ENCODE results near the gene LRP1B. TPM values are rescaled to one million over a fixed set of nuclear protein-coding genes. Genes with fewer than 3 reads are reported as not detected.

The LRP1B gene
- total and polyA plus RNA-seq, 4 donors = 0.01 to 0.84 (median 0.17) TPM

DNA sequence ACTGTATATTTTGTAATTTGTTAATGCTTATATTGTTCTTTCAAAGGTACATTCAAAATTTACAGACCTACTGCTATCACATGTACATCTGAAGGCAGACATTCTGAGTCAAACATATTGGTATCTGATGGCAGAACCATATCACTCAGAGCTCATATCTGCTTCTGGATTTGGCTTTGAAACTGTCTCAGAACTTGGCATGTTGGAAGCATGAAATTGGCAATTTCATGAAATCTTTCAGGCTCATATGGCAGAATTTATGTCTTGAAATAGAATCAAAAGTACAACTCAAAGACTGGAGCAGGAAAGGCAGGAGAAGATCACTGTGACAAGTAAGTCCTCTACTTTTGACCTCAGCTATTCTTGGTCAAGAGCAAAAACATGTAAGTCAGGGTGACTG is 202.3 kb downstream of the LRP1B start:
- Histone ChIP-seq H3K4me3 (ENCODE audit: low read depth in 1 of 3, low read length in 3 of 3) (no peak overlapping the region), H3K27ac (ENCODE audit: low read depth in 1 of 2, low read length in 2 of 2) (no peak overlapping the region), H3K36me3 (ENCODE audit: control insufficient read depth in 4 of 4, insufficient read depth in 3 of 4, low read depth in 1 of 4, low read length in 3 of 4) (no peaks in the 10 kb centered on the region), H3K27me3 (ENCODE audit: control insufficient read depth in 4 of 4, insufficient read depth in 4 of 4, low read length in 3 of 4) (no peaks in the 10 kb centered on the region), H3K9me3 (ENCODE audit: control insufficient read depth in 4 of 4, low read length in 3 of 4) (no peaks in the 10 kb centered on the region), H3K9ac (ENCODE audit: low read depth in 1 of 2, low read length in 2 of 2) (no peak overlapping the region), H3K4me1 (ENCODE audit: control insufficient read depth in 4 of 4, insufficient read depth in 4 of 4, low read length in 3 of 4) (no peaks in the 10 kb centered on the region)
- DNase-seq (ENCODE audit: low spot score) = no peak
- TF ChIP-seq RAD21 (IDR thresholded peaks at IDR 0.05) (no peak), YY1 (IDR thresholded peaks at IDR 0.05) (no peak), RXRA (IDR thresholded peaks at IDR 0.05) (no peak)
- TF ChIP-seq, protein P1, sequence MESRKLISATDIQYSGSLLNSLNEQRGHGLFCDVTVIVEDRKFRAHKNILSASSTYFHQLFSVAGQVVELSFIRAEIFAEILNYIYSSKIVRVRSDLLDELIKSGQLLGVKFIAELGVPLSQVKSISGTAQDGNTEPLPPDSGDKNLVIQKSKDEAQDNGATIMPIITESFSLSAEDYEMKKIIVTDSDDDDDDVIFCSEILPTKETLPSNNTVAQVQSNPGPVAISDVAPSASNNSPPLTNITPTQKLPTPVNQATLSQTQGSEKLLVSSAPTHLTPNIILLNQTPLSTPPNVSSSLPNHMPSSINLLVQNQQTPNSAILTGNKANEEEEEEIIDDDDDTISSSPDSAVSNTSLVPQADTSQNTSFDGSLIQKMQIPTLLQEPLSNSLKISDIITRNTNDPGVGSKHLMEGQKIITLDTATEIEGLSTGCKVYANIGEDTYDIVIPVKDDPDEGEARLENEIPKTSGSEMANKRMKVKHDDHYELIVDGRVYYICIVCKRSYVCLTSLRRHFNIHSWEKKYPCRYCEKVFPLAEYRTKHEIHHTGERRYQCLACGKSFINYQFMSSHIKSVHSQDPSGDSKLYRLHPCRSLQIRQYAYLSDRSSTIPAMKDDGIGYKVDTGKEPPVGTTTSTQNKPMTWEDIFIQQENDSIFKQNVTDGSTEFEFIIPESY (IDR thresholded peaks at IDR 0.05) = no peak
- TF ChIP-seq, protein P2, sequence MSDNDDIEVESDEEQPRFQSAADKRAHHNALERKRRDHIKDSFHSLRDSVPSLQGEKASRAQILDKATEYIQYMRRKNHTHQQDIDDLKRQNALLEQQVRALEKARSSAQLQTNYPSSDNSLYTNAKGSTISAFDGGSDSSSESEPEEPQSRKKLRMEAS (IDR thresholded peaks at IDR 0.05) = no peak
- TF ChIP-seq, protein P3, sequence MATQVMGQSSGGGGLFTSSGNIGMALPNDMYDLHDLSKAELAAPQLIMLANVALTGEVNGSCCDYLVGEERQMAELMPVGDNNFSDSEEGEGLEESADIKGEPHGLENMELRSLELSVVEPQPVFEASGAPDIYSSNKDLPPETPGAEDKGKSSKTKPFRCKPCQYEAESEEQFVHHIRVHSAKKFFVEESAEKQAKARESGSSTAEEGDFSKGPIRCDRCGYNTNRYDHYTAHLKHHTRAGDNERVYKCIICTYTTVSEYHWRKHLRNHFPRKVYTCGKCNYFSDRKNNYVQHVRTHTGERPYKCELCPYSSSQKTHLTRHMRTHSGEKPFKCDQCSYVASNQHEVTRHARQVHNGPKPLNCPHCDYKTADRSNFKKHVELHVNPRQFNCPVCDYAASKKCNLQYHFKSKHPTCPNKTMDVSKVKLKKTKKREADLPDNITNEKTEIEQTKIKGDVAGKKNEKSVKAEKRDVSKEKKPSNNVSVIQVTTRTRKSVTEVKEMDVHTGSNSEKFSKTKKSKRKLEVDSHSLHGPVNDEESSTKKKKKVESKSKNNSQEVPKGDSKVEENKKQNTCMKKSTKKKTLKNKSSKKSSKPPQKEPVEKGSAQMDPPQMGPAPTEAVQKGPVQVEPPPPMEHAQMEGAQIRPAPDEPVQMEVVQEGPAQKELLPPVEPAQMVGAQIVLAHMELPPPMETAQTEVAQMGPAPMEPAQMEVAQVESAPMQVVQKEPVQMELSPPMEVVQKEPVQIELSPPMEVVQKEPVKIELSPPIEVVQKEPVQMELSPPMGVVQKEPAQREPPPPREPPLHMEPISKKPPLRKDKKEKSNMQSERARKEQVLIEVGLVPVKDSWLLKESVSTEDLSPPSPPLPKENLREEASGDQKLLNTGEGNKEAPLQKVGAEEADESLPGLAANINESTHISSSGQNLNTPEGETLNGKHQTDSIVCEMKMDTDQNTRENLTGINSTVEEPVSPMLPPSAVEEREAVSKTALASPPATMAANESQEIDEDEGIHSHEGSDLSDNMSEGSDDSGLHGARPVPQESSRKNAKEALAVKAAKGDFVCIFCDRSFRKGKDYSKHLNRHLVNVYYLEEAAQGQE (IDR thresholded peaks at IDR 0.05) = no peak

DNA sequence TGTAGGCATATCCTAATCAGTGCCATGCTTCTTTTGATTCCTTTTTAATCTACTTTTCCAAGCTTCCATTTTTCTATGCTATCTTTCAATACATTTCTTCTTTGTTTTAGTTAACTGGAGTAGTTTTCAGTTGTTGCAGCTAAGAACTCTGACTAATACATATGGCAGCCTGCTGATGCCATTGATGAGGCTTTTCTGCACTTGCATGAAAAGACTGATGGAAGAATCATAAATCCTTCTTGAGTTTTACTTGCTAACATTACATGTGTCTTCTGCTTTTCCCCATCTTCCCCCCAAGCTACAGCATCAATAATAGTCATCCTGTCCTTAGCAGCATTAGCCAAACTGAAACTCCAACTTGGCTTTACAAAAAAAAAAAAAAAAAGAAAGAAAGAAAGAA is 203.3 kb downstream of the LRP1B start:
- no peak overlapping the region for H3K4me3 ChIP-seq (ENCODE audit: low read depth in 1 of 3, low read length in 3 of 3)
- no peaks in the 10 kb centered on the region for H3K4me1 ChIP-seq (ENCODE audit: control insufficient read depth in 4 of 4, insufficient read depth in 4 of 4, low read length in 3 of 4)
- H3K27me3 ChIP-seq (ENCODE audit: control insufficient read depth in 4 of 4, insufficient read depth in 4 of 4, low read length in 3 of 4) = no peaks in the 10 kb centered on the region
- no peak overlapping the region for H3K27ac ChIP-seq (ENCODE audit: low read depth in 1 of 2, low read length in 2 of 2)
- no peak overlapping the region for H3K9ac ChIP-seq (ENCODE audit: low read depth in 1 of 2, low read length in 2 of 2)
- H3K9me3 ChIP-seq (ENCODE audit: control insufficient read depth in 4 of 4, low read length in 3 of 4) = no peaks in the 10 kb centered on the region
- no peaks in the 10 kb centered on the region for H3K36me3 ChIP-seq (ENCODE audit: control insufficient read depth in 4 of 4, insufficient read depth in 3 of 4, low read depth in 1 of 4, low read length in 3 of 4)
- no peak for DNase-seq (ENCODE audit: low spot score)
- TF ChIP-seq, protein P4, sequence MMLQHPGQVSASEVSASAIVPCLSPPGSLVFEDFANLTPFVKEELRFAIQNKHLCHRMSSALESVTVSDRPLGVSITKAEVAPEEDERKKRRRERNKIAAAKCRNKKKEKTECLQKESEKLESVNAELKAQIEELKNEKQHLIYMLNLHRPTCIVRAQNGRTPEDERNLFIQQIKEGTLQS (IDR thresholded peaks at IDR 0.05) = no peak
- TF ChIP-seq, protein P1 (IDR thresholded peaks at IDR 0.05) = no peak
- TF ChIP-seq, protein P3 (IDR thresholded peaks at IDR 0.05) = no peak
- no peak for TF ChIP-seq EGR1 (IDR thresholded peaks at IDR 0.05; ENCODE audit: low read depth in 2 of 2)
- TF ChIP-seq FOXA2 (IDR thresholded peaks at IDR 0.05) = no peak
- TF ChIP-seq TAF1 (conservative IDR thresholded peaks at IDR 0.05) = no peak
- no peak for TF ChIP-seq SP1 (IDR thresholded peaks at IDR 0.05)
- no peak for TF ChIP-seq FOXA1 (IDR thresholded peaks at IDR 0.05)
- no peak for TF ChIP-seq HNF4G (IDR thresholded peaks at IDR 0.05)
- no peak for TF ChIP-seq YY1 (IDR thresholded peaks at IDR 0.05)
- TF ChIP-seq GABPA (IDR thresholded peaks at IDR 0.05 in 1 of 2, conservative IDR thresholded peaks at IDR 0.05 in 1 of 2) = no peak
- TF ChIP-seq RAD21 (IDR thresholded peaks at IDR 0.05) = no peak
- TF ChIP-seq NR2F2 (IDR thresholded peaks at IDR 0.05) = no peak
- TF ChIP-seq JUND (IDR thresholded peaks at IDR 0.05) = no peak
- TF ChIP-seq RXRA (IDR thresholded peaks at IDR 0.05) = no peak
- TF ChIP-seq, protein P5, sequence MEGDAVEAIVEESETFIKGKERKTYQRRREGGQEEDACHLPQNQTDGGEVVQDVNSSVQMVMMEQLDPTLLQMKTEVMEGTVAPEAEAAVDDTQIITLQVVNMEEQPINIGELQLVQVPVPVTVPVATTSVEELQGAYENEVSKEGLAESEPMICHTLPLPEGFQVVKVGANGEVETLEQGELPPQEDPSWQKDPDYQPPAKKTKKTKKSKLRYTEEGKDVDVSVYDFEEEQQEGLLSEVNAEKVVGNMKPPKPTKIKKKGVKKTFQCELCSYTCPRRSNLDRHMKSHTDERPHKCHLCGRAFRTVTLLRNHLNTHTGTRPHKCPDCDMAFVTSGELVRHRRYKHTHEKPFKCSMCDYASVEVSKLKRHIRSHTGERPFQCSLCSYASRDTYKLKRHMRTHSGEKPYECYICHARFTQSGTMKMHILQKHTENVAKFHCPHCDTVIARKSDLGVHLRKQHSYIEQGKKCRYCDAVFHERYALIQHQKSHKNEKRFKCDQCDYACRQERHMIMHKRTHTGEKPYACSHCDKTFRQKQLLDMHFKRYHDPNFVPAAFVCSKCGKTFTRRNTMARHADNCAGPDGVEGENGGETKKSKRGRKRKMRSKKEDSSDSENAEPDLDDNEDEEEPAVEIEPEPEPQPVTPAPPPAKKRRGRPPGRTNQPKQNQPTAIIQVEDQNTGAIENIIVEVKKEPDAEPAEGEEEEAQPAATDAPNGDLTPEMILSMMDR (IDR thresholded peaks at IDR 0.05; ENCODE audit: low read depth, low read length, missing input control) = no peak
- no peak for TF ChIP-seq HNF4A (conservative IDR thresholded peaks at IDR 0.05)
- TF ChIP-seq, protein P2 (IDR thresholded peaks at IDR 0.05) = no peak
